ENCODE measurements around the gene RTN4R.
"Not testable (repeated sequence)": the region's sequence is repeated elsewhere in the genome, so short reads cannot be mapped to it uniquely, and the experiment has no call there.

Gene RTN4R

GRCh38 chr22:20270190-20271113 is 2.3 kb upstream of the RTN4R start:
- not testable (repeated sequence) for DNase-seq

- DNase-seq, result not testable (repeated sequence)
These were observed 1.6 kb upstream of the RTN4R start for GRCh38 chr22:20269673-20270072.

DNA sequence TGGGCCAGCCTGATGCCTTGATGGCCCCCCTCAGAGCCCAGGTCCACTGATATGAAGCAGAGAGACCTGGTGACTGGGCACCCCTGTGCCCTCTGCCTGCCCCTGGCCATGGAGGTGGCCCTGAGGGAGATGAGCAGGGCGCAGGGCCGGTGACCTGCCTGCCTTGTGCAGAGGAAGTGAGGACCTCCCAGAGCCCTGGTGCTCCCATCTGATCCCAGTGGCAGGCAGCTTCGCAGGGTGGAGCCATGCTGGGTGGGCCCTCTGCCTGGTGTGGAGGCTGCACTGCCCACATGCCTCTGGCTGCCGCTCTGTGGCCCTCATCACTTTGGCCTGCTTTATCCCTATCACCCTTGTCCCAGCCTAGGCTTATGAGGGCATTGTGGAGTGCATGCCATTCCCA is 1.1 kb upstream of the RTN4R start:
- not testable (repeated sequence) for DNase-seq

DNA sequence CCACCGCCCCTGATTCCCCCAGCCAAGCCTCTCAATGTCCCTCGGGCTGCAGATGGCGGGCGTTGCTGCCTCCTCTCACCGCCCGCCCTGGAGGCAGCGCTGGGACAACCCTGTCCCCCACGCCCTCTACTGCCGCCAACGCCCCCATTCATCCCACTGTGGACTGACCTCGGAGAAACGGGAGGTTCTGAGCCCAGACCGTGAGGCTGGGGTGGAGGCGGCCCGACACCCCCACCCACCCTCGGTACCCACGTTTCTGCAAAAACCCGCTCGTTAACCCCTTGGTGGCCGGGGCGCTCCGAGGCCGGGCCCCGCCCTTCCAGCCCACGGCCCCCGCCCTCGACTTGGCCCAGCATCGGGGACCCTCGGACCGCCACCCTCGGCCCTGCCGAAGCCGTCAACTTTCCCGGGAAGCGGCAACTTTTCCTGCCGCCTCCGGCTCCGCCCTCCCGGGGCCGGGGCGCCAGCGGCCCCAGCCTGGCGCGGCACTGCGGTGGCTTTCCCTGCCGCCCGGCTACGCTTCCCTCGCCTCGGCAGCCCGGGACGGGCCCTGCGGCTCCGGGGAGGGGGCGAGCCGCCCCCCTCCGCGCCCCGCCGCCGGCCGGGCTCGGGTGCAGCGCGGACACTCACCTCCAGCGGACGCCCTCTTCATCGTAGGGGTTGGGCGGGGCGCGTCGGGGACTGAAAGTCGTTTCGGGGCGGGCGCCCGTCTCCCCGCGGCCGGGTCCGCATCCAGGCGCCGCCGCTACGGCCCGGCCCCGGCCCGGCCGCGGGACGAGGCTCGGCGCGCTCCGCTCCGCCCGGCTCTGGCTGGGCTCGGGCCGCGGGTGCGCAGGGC is 458 bp downstream of the RTN4R start:
- DNase-seq, result no peak

- not testable (repeated sequence) for DNase-seq
These were observed 1.3 kb downstream of the RTN4R start for GRCh38 chr22:20266667-20267440.

- DNase-seq, result not testable (repeated sequence)
These were observed 2.1 kb downstream of the RTN4R start for GRCh38 chr22:20265772-20266666.

- DNase-seq, result no peak
These were observed 3.3 kb downstream of the RTN4R start for GRCh38 chr22:20264614-20265452.

- not testable (repeated sequence) for DNase-seq
These were observed 4.5 kb downstream of the RTN4R start for GRCh38 chr22:20263404-20264281.

DNA sequence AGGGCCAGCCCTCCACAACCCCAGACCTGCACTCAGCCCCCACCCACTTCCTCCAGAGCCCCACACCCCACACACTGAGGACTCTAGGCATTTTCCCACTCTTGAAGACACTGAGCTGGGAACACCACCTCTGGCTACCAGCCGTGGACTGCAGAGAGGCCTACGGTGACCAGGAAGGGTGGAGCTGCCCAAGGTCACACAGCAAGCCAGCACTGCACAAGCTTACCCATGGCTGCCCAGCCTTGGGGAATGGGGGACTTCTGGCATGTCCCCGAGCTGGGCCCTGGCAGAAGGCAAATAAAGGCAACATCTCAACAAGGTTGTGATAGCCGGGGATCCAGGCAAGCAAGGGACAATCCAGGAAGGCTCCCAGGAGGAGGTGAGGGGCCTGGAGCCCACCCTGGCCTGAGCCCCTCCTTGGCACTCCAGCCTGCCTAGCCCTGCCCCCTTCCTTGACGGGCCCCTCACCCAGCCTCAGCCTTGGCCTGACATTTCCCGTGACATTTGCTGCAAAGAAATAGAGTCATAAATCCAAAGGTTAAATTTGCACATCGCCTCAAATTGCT is 5.5 kb downstream of the RTN4R start:
- no peak for DNase-seq

- DNase-seq, result no peak
These were observed 6.1 kb downstream of the RTN4R start for GRCh38 chr22:20261848-20262581.

DNA sequence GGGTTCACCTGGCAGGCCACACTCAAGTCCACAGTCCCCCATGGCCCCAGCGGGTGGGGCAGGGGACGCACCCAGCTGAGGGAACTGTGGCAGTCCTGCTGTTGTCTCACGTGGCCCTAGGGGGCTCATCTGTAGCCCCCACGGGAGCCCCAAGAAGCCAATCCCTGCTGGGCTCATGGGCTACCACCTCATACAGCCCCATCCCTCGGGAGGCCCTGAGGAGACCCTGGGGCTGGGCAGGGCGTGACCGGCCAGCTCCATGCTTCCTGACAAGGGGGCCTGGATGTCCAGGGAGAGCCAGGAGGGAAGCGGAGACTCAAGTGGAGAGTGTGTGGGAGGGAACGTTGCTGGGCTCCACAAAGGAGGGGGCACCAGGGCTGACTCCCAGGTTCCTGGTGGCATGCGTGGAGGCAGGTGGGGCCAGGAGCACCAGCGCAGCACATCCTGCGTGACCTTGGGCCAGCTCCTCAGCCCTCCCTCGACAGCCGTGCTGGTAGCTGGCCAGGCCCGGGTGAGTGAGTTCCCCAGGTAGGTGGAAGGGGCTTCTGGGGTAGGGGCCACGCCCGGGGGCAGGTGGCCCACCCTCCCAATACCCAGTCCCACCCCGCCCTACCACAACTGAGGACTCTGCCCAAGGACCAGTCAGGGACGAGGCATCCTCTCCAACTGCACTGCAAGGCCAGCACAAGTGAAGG is 7.9 kb downstream of the RTN4R start:
- DNase-seq, result no peak

DNA sequence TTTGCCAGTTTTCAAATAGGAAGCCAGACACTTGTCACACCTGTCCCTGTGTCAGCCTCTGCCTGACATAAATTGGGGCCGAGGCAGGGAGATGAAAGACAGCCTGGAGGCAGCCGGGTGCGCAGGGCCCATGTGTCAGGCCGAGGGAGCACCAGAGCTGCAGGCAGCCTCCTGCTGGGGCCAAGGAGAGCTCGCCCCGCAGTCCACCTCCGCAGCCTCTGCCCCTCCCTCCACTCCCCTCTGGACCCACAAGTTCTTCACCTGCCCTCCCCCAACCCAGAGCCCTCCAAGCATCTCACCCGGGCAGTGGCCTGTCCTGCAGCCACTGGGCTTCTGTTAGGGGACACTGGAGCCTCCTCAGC is 8.8 kb downstream of the RTN4R start:
- DNase-seq, result no peak

- no peak for DNase-seq
These were observed 9.4 kb downstream of the RTN4R start for GRCh38 chr22:20258584-20259326.

DNA sequence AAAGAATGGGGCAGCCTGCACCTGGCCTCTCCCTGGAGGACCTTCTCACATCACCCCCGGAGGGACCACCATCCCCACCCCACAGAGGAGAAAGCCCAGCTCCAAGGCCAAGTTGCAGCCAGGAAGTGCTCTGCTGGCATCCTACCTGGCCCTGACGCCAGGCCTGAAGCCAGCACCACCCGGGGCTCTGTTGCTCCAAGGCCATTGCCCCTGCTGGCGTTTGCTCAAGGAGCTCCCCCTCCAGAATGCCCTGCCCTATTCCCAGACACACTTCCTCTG is 10.2 kb downstream of the RTN4R start:
- no peak for DNase-seq

DNA sequence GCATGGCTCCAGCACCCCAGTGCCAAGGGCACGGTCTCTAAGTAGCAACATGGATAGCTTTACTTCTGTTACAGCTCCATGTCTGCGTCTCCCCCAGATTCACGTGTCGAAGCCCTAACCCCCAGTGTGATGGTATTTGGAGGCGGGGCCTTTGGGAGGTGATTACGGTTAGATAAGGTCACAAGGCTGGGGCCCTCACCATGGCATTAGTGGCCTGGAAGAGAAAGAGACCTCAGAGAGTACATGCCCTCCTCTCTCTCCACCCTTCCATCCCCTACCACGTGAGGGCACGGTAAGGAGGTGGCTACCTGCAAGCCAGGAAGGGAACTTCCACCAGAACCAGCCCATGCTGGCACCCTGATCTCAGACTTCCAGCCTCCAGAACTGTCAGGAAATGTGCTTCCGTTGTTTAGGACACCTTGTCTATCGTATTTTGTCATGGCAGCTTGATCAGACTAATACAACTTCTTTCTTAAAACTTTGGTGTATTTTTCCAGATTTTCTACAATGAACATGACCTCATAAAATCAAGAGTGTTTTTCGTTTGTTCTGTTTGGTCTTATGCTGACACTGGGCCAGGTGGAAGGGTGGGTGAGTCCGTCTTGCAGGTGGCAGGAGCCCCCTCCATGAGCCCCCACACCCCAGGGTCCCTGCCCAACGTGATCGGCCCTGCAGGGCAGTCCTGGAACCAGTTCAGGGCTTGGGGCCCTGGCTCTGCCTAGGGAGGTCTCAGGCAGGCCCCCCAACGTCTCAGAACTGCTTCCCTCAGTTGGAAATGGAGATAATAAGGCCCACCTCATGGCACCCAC is 10.7 kb downstream of the RTN4R start:
- no peak for DNase-seq

- no peak for DNase-seq
These were observed 11.4 kb downstream of the RTN4R start for GRCh38 chr22:20256551-20257211.
